GM18870 (cell line): ENCODE data around the gene LRBA.

Experiments
- ATAC-seq: cut with Tn5 transposase; IDR thresholded peaks from one replicate; pipeline ENCODE4 v1.9.1; 2021; ENCODE audit warnings: moderate library complexity; ENCODE audit not compliant: unreplicated experiment

LRBA gene

DNA sequence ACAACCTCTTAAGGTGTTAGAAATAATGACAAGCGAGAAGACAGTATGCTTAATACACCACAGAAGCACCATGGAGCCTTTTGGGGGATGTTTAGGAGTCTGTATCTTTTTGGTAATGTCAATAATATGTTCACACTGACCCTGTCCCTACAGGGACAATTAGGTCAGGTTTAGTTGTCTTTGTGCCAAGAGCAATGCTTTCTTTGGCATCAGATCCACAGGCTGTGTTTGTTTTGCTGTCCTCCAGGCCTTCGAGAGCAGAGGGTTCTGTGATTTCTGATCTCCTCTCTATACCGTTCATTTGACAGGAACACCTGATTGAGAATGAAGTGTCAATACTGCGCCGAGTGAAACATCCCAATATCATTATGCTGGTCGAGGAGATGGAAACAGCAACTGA, 783.1 kb downstream of the LRBA start:
- ATAC-seq: no peak

DNA sequence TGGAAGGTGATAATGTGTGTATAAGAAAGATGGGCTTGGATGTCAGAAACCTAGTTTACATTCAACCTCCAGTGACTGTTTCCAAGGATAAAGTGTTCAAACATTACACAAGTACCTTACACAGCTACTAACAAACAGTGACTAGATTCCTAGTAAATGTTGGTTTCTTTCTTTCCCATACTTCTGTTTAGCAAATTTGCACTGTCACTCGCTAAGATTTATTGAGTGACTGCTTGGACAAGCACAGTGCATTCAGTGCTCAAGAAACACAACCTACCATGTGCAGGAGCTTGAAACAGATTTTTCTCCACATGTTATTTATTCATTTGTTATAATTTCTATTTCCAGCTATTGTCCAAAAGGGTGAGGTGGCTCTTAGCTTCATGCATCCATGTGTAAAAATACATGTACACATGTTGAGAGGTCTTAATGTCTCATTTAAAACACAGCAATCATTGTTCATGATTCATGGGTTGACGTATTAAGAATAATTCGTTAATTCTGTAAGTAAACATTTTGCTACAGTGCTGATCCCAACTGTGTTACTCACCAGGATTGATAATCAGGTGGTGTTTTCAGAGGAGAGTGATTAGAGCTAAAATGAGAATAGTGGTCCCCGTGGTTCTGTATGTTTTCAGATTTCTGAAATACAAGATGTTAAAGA, 783.8 kb downstream of the LRBA start:
- ATAC-seq: no peak

DNA sequence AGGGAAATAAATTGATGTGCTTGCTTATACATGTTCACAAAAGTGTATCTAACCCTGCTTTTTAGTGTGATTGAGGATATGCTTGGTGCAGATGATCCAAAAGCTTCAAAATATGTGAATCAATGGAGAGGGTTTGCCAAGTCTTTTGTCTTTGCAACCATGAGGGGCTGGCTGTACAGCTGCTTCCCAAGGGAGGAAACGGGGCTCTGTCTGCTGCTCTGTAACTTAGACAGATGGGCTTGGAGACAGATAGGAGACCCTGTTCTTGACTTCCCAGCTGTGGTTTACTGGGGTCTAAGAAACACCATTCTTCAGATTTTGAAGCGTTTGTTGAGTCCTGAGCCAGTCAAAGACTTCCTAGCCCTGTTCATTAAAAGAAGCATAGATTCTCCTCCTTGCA, 784.5 kb downstream of the LRBA start:
- ATAC-seq: no peak

DNA sequence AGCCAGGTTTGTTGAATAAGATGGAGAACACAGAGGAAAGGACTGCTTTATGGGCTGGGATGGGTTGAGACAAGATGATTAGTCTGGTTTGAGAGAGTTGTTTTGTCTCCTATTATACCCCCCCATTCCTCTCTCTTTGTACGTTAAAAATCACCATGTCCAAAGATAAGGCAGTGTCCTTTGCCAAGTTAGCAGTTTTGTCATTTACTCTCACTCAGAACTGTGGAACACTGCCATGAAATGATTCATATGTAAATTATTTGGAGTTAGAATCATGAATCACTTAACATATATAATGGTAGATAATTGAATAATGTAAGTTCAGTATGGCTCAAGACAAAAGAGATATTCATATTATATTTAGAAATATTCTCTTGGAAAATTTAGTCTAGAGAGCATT, 785.6 kb downstream of the LRBA start:
- ATAC-seq: no peak

DNA sequence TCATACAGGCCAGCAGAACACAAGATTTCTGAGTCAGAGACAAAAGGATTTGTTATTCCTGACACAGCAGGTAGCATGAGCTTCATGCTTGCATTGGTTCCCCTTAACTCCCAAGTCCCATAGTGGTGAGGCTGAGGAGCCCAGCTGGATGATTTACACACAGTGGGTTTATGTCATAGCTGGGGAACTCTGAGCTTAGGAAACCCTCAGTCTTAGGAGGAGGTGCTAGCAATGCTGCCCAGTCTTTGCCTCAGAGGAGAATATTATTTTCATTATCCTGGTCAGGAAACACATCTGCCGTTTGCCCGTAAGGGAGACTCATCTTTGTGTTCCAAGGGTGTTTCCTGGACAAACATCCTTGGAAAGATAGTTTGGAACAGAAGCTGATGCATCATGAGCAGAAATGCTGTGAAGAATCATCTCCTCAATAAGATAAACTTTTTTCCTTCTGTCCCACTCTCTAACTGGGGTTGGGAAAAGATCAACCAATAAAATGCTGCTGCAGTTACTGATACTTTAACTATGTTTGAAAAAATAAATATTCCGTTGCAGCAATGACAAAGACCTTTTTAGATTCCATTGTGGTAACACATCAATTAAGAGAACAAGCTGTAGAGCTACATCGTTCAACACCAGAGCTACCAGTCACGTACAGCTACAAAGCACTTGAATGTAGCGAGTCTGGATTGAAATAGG, 790.0 kb downstream of the LRBA start:
- no peak for ATAC-seq

DNA sequence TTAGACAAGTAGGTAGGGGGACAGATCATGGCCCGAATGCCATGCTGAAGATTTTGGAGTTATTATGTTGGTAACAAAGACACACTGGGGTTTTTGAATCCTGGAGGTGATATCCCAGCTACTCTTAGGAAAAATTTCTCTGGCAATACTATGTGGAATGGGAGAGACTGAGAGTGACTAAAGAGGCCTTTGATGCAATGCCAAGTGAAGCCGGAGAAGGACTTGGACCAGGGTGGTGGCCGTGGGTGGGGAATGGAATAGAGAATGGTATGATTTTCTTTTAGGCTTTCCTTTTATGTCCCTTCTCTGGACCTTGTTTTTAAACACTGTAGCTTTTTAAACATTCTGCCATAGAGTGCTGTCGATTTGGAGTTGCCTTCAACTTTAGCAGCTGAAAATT, 795.2 kb downstream of the LRBA start:
- ATAC-seq: no peak

DNA sequence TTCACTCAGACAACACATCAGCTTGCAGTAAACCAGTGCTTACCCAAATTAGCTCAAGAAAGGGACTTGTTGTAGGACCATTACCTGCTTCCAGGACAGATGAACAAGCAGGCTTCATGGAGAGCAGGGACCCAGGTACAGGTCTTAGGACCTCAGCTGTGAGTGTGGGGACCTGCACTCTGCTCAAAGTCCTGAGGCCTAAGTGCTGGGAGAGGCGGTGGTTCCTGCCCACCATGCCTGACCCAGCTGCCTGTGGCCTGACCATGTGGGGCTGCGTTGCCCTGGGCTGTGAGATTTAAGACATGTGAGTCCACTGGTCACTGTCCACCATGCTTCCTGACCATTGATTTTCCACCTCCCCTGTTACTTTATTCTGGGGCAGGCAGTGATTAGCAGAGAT, 796.6 kb downstream of the LRBA start:
- no peak for ATAC-seq

DNA sequence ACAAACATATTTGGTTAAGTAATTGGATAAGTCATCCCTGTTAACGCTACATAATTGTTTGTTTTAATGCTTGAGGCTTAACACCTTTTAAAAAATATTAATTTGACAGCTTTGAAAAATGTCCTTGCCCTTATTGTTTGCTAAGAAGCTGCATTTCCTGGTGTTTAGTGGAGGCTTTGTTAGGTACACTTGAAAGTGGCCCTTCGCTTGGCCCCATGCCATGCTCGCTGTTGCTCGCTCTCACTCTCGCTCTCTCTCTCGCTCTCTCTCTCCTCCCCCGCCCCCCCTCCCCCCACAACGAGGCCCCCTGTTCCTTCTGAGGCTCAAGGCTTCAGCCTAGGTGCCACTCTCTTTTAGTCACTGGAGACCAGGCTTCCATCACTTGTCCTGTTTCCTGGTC, 797.3 kb downstream of the LRBA start:
- no peak for ATAC-seq

DNA sequence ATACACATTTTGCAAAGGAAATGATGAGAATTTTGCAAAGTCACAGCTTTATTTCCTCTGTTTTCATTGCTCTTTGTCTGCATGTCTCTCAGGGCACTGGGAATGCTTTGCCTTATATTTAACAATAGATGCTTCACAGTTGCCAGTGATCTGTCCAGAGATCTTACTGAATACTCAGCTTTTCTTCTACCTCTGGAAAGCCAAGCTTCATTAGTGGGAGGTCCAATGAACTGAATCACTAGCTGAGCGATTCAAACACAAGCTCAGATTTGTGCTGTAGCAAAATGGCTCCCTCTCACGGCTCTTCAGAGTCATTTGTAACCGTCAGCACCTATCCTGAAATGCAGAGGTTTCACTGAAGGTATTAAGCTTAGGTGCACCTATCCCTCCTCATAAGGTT, 797.9 kb downstream of the LRBA start:
- no peak for ATAC-seq

DNA sequence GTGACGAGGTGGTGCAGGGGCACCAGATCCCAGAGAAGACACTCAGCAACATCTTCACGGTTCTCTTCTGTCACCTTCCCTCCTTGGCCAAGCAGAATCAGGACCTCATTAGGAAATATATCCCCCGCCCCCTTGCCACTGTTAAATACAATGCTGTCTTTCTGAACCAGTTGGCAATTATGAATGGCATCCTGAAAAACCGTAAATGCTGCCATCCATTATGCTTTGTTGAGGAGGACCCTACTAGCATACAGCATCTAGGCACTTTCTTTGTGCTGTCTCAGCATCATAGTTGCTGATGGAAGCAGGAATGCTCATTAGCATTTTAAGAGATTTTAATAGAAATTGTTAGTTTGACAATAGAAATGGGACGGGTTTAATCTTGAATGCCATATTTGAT, 798.4 kb downstream of the LRBA start:
- no peak for ATAC-seq

DNA sequence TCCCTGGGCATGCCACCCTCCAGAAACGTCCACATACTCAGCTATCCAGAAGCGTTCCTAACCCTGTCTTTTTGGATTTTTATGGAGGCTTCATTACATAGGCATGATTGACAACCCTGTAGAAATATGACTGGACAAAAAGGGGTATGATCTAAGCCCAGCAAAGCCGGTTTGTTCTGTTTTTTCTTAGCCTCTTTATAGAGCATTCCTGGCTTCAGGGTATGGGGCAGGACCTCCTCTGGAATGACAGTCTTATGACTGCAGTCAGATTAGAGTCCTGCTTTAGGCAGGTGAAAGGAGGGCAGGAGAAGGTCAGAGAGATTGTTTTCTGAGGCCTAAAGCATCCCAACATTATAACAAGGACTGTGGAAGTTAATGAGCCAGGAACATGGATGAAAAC, 799.5 kb downstream of the LRBA start:
- no peak for ATAC-seq
